Spleen (tissue), 11 donors: Measurements from ENCODE around the gene ZNF697. TPM values are rescaled to one million over a fixed set of nuclear protein-coding genes. Genes with fewer than 3 reads are reported as not detected.
"Not testable (repeated sequence)": the region's sequence is repeated elsewhere in the genome, so short reads cannot be mapped to it uniquely, and the experiment has no call there.

Source experiments
- DNase-seq: peaks from one replicate; pipeline ENCODE4 v3.0.0-alpha.2; 2020
- H3K27ac ChIP-seq, 8 donors: fragments of 200-600 bp; sonication (generic) in 7 of 8; 1 replicate in 4 of 8; 2 replicates in 4 of 8; pipeline versions ENCODE4 v1.5.0 to v1.8.0; 2016 to 2021; ENCODE audit warnings: inconsistent platforms in 4 of 8, mild to moderate bottlenecking in 4 of 8, moderate library complexity in 1 of 8
- H3K27me3 ChIP-seq, 7 donors: fragments of 200-600 bp; sonication (generic) in 6 of 7; replicated peaks in 1 of 7; 1 replicate in 4 of 7; 2 replicates in 3 of 7; pipeline versions ENCODE4 v1.5.0 to v1.8.0; 2016 to 2021; ENCODE audit warnings: inconsistent platforms in 3 of 7, mild to moderate bottlenecking in 1 of 7
- H3K36me3 ChIP-seq, 6 donors: fragments of 200-600 bp; sonication (generic) in 5 of 6; 1 replicate in 4 of 6; 2 replicates in 2 of 6; pipeline versions ENCODE4 v1.5.0 to v1.8.0; 2016 to 2021; ENCODE audit warnings: inconsistent platforms in 2 of 6
- H3K4me1 ChIP-seq, 6 donors: fragments of 200-600 bp; sonication (generic) in 5 of 6; 1 replicate in 3 of 6; 2 replicates in 3 of 6; pipeline versions ENCODE4 v1.5.0 to v1.8.0; 2016 to 2021; ENCODE audit warnings: inconsistent platforms in 3 of 6
- H3K4me3 ChIP-seq, 8 donors: fragments of 200-600 bp; sonication (generic) in 7 of 8; 1 replicate in 4 of 8; 2 replicates in 4 of 8; pipeline versions ENCODE4 v1.5.0 to v1.8.0; 2016 to 2021; ENCODE audit warnings: inconsistent platforms in 4 of 8, mild to moderate bottlenecking in 4 of 8, moderate library complexity in 2 of 8
- H3K9me3 ChIP-seq, 8 donors: fragments of 200-600 bp; sonication (generic) in 7 of 8; 1 replicate in 4 of 8; 2 replicates in 4 of 8; pipeline versions ENCODE4 v1.5.0 to v1.8.0; 2016 to 2021; ENCODE audit warnings: inconsistent platforms in 4 of 8
- POLR2A ChIP-seq, 3 donors: fragments of 450-650 bp; IDR thresholded peaks; one replicate each; pipeline ENCODE4 v1.5.1; 2017; ENCODE audit warnings: antibody characterized with exemption in 3 of 3, mild to moderate bottlenecking in 1 of 3
- POLR2AphosphoS5 ChIP-seq, 3 donors: sonication (generic); formaldehyde crosslinking; IDR thresholded peaks; one replicate each; pipeline ENCODE4 v1.5.1; 2017; ENCODE audit warnings: antibody characterized with exemption in 3 of 3
- WGBS, 5 donors: extraction: QIAGEN DNeasy Blood & Tissue Kit in 3 of 5; methylation state at CpG; one replicate each; pipeline versions ENCODE4 v1.1.5 to v1.1.7; 2013 to 2018; 5-methylcytosine and 5-hydroxymethylcytosine counted together
- intact Hi-C: fragments of 100-400 bp; cut with DNase I; formaldehyde crosslinking; loops from one replicate; pipeline ENCODE4 v1.15.0; 2023; ENCODE audit warnings: low total_unique reads
- polyA plus RNA-seq, 3 donors: library from polyadenylated mRNA; stranded (reverse); fragments of 200-250 nt; gene quantifications; one replicate each; pipeline ENCODE4 v1.2.1, GENCODE V29; 2013
- total RNA-seq, 7 donors: library from RNA; depleted of rRNA in 3 of 7; stranded (reverse); fragments of >200 nt in 3 of 7; fragmentation: NEBNext Ultra II Directional in 4 of 7; extraction: Animal tissue kit (Norgen Biotek cat#: 25700) in 4 of 7; gene quantifications; one replicate each; pipeline versions ENCODE4 v1.1.0 to v1.2.1, GENCODE V29; 2016 to 2021
- TF ChIP-seq, protein P1 (sequence below), 11 experiments: fragments of 200-600 bp in 7 of 11; fragments of 450-650 bp in 4 of 11; sonication (generic) in 4 of 11; IDR thresholded peaks in 8 of 11; conservative IDR thresholded peaks in 3 of 11; 1 replicate in 7 of 11; 2 replicates in 4 of 11; pipeline versions ENCODE4 v1.4.0 to v1.8.0; 2016 to 2021; ENCODE audit warnings: antibody characterized with exemption in 11 of 11, inconsistent platforms in 4 of 11, mild to moderate bottlenecking in 1 of 11
- donor health status: healthy with polysubstance abuse.
- donor health status: DM: no; HTN: no; CAD: no; lungs with moderate emphysema.
- donor health status: DM: no; HTN: no; CAD: no.
- donor health status: Bipolar disorder and iron deficiency.
- donor health status: healthy.
- donor health status: DM: no; HTN: no; CAD: no.
- donor health status: DM: yes; HTN: yes; CAD: no.

Gene ZNF697
- total and polyA plus RNA-seq, 10 donors: 0.38 to 6.6 (median 5.5) TPM

DNA sequence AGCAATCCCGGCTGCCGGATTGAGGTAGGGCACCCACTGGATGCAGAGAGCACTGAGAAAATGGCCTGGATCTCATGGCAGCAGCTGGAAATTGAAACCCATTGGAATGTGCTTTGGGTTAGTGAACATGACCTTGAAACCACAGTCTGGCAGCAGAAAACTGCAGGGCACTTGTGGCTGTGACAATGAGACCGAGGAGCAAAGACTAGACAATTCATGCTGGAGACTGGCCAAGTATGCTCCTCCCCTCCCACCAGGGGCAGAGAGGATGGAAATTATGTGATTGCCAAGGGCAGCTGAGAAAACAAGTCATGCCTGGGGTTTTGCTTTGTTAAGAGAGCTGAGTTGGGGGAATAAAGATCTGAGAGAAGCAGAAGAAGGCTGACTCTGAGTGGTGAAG lies 60.7 kb downstream of the ZNF697 start:
- no peaks in the 10 kb centered on the region for H3K9me3 ChIP-seq
- peaks cover 0 to 16% (median 0%) of the 10 kb centered on the region in 6 donors for H3K4me1 ChIP-seq
- no peaks in the 10 kb centered on the region for H3K27me3 ChIP-seq
- H3K4me3 ChIP-seq: no peak overlapping the region
- intact Hi-C loops: no loop called here
- no peaks in the 10 kb centered on the region for H3K36me3 ChIP-seq
- 49 to 74% (median 69%) methylated on average over 3 of the region's 3 CpGs for WGBS, 5 donors
- DNase-seq: no peak
- H3K27ac ChIP-seq: no peak overlapping the region
- TF ChIP-seq POLR2AphosphoS5 (IDR thresholded peaks at IDR 0.05): peak in 1 of 3 donors; percentile 9
- TF ChIP-seq POLR2A (IDR thresholded peaks at IDR 0.05): no peak
- TF ChIP-seq, protein P1, sequence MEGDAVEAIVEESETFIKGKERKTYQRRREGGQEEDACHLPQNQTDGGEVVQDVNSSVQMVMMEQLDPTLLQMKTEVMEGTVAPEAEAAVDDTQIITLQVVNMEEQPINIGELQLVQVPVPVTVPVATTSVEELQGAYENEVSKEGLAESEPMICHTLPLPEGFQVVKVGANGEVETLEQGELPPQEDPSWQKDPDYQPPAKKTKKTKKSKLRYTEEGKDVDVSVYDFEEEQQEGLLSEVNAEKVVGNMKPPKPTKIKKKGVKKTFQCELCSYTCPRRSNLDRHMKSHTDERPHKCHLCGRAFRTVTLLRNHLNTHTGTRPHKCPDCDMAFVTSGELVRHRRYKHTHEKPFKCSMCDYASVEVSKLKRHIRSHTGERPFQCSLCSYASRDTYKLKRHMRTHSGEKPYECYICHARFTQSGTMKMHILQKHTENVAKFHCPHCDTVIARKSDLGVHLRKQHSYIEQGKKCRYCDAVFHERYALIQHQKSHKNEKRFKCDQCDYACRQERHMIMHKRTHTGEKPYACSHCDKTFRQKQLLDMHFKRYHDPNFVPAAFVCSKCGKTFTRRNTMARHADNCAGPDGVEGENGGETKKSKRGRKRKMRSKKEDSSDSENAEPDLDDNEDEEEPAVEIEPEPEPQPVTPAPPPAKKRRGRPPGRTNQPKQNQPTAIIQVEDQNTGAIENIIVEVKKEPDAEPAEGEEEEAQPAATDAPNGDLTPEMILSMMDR (IDR thresholded peaks at IDR 0.05 in 8 of 11, conservative IDR thresholded peaks at IDR 0.05 in 3 of 11): no peak

DNA sequence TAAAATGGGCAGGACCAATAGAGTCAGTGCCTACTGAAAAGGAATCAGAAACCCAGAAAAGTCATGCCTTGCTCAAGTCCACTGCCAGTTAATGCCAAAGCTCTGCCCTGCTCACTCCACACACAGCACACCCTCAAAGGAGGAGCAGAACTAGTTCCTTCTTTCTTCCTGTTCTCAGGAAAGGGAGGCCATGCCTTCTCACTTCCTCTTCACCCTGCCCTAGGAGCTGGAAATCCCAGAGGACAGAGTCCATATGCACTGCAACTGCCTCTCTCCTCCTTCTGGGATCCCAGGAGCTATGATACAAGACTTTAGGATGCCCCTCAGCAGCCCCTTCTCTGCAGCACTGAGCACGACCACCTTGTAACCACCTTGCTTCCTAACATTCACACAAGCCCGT lies 62.3 kb downstream of the ZNF697 start:
- H3K36me3 ChIP-seq, H3K27ac ChIP-seq, H3K27me3 ChIP-seq, H3K9me3 ChIP-seq, DNase-seq, H3K4me3 ChIP-seq, intact Hi-C loops: not testable (repeated sequence)
- WGBS, 5 donors: 73 to 92% (median 75%) methylated on average over 2 of the region's 2 CpGs
- H3K4me1 ChIP-seq: peaks cover 0 to 16% (median 0%) of the 10 kb centered on the region in 6 donors

DNA sequence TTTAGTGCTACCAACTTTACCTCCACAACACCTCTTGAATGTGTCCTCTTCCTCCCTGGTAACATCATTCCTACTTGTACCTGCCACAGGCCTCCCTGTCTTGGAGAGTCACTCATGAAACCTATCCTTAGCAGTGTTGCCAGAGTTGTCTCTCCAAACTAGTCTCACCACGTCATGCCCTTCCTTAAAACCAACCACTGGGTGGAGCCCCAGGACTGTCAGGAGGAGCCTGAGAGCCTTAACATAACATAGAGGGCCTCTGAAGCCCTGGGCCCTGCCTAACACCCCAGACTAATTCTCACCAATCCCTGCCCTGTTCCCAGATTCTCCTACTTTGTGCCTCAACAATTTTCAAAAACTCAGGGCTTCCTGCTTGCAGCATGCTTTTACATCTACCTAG lies 65.3 kb downstream of the ZNF697 start:
- intact Hi-C loops: no loop called here
- H3K4me1 ChIP-seq: peaks cover 0 to 14% (median 0%) of the 10 kb centered on the region in 6 donors
- no peaks in the 10 kb centered on the region for H3K36me3 ChIP-seq
- H3K4me3 ChIP-seq: no peak overlapping the region
- 0 to 7% (median 5%) methylated on average over 1 of the region's 1 CpG for WGBS, 5 donors
- TF ChIP-seq POLR2AphosphoS5 (IDR thresholded peaks at IDR 0.05): no peak
- TF ChIP-seq, protein P1 (IDR thresholded peaks at IDR 0.05 in 8 of 11, conservative IDR thresholded peaks at IDR 0.05 in 3 of 11): peak in 6 of 11 experiments; percentile 24 to 50 (median 34)
- no peak overlapping the region for H3K27ac ChIP-seq
- H3K27me3 ChIP-seq: no peaks in the 10 kb centered on the region
- peaks cover 0 to 4% (median 0%) of the 10 kb centered on the region in 8 donors for H3K9me3 ChIP-seq
- no peak for DNase-seq

- DNase-seq, H3K36me3 ChIP-seq, H3K4me1 ChIP-seq, H3K4me3 ChIP-seq, H3K27me3 ChIP-seq, H3K27ac ChIP-seq, H3K9me3 ChIP-seq, intact Hi-C loops: not testable (repeated sequence)
- 68 to 94% (median 84%) methylated on average over 2 to 3 of the region's 3 CpGs for WGBS, 5 donors
These were observed 67.0 kb downstream of the ZNF697 start for GRCh38 chr1:119581076-119581475.

DNA sequence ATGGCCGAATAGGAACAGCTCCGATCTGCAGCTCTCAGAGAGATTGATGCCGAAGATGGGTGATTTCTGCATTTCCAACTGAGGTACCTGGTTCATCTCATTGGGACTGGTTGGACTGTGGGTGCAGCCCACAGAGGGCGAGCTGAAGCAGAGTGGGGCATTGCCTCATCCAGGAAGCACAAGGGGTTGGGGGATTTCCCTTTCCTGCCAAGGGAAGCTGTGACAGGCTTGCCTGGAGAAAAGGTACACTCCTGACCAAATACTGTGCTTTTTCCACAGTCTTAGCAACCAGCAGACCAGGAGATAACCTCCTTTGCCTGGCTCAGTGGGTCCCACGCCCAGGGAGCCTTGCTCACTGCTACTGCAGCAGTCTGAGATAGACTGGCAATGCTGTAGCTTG lies 74.2 kb downstream of the ZNF697 start:
- peaks cover 0 to 4% (median 0%) of the 10 kb centered on the region in 8 donors for H3K9me3 ChIP-seq
- 55 to 84% (median 72%) methylated on average over 5 of the region's 5 CpGs for WGBS, 5 donors
- no peaks in the 10 kb centered on the region for H3K27me3 ChIP-seq
- no peak for TF ChIP-seq POLR2A (IDR thresholded peaks at IDR 0.05)
- TF ChIP-seq POLR2AphosphoS5 (IDR thresholded peaks at IDR 0.05): no peak
- TF ChIP-seq, protein P1 (IDR thresholded peaks at IDR 0.05 in 8 of 11, conservative IDR thresholded peaks at IDR 0.05 in 3 of 11): no peak
- H3K27ac ChIP-seq: no peak overlapping the region
- intact Hi-C loops: no loop called here
- DNase-seq: no peak
- H3K4me3 ChIP-seq: no peak overlapping the region
- H3K36me3 ChIP-seq: no peaks in the 10 kb centered on the region
- peaks cover 0 to 11% (median 1%) of the 10 kb centered on the region in 6 donors for H3K4me1 ChIP-seq
